ENCODE results near the gene NDUFS8. TPM values are rescaled to one million over a fixed set of nuclear protein-coding genes. Genes with fewer than 3 reads are reported as not detected.

The NDUFS8 gene
- polyA plus RNA-seq, 1 donor from 2014 or later, result 169 TPM

DNA sequence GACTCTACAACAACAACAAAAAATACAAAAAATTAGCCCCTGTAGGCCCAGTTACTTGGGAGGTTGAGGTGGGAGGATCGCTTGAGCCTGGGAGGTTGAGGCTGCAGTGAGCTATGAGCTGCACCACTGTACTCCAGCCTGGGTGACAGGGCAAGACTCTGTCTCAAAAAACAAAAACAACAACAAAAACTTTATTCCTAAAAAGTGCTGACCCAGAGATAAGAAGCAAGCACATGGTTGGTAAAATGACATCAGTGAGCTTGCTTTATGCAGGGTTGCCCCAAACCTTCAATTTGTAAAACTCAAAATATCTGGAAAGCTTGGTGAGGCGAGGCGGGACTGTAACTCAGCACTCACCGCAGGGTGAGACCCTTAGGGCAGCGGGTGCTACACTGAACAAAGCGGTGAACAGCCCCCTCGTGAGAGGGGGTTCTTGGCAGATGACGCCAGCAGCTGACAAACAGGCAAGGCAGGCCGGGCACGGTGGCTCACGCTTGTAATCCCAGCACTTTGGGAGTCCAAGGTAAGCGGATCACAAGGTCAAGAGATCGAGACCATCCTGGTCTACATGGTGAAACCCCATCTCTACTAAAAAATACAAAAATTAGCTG is 4.9 kb downstream of the NDUFS8 start:
- Histone ChIP-seq H3K27me3 (ENCODE audit: insufficient read depth, low read depth, low read length) (no peaks in the 10 kb centered on the region), H3K4me3 (ENCODE audit: low read length) (no peak overlapping the region), H4K20me1 (ENCODE audit: insufficient read depth) (no peaks in the 10 kb centered on the region), H2AFZ (ENCODE audit: low read depth, low read length) (no peak overlapping the region), H3F3A (ENCODE audit: insufficient read depth, low read length, poor library complexity, severe bottlenecking) (no peaks in the 10 kb centered on the region), H3K36me3 (ENCODE audit: insufficient read depth, low read length) (no peaks in the 10 kb centered on the region), H3K27ac (ENCODE audit: low read length) (no peak overlapping the region), H3K4me2 (ENCODE audit: low read length) (no peak overlapping the region), H3K79me2 (replicated peaks; ENCODE audit: insufficient read depth, low read length) (peaks cover 12% of the 10 kb centered on the region), H3K9me2 (ENCODE audit: insufficient read depth, low read length) (no peaks in the 10 kb centered on the region), H3K9ac (ENCODE audit: low read length) (no peak overlapping the region), H3K9me3 (ENCODE audit: low read length) (no peaks in the 10 kb centered on the region)
- TF ChIP-seq MXI1 (conservative IDR thresholded peaks at IDR 0.05; ENCODE audit: poor library complexity, severe bottlenecking) (no peak), EZH2 (IDR thresholded peaks at IDR 0.05; ENCODE audit: borderline replicate concordance, insufficient read depth, low read length, poor library complexity, severe bottlenecking) (no peak), EP300 (conservative IDR thresholded peaks at IDR 0.05; ENCODE audit: poor library complexity, severe bottlenecking) (no peak), SMC3 (conservative IDR thresholded peaks at IDR 0.05; ENCODE audit: poor library complexity) (no peak), TAF1 (IDR thresholded peaks at IDR 0.05; ENCODE audit: low read depth) (no peak), CTCF (IDR thresholded peaks at IDR 0.05; ENCODE audit: poor library complexity, severe bottlenecking) (no peak), POLR2AphosphoS5 (IDR thresholded peaks at IDR 0.05) (no peak), RAD21 (conservative IDR thresholded peaks at IDR 0.05) (no peak)
- TF ChIP-seq, protein P1, sequence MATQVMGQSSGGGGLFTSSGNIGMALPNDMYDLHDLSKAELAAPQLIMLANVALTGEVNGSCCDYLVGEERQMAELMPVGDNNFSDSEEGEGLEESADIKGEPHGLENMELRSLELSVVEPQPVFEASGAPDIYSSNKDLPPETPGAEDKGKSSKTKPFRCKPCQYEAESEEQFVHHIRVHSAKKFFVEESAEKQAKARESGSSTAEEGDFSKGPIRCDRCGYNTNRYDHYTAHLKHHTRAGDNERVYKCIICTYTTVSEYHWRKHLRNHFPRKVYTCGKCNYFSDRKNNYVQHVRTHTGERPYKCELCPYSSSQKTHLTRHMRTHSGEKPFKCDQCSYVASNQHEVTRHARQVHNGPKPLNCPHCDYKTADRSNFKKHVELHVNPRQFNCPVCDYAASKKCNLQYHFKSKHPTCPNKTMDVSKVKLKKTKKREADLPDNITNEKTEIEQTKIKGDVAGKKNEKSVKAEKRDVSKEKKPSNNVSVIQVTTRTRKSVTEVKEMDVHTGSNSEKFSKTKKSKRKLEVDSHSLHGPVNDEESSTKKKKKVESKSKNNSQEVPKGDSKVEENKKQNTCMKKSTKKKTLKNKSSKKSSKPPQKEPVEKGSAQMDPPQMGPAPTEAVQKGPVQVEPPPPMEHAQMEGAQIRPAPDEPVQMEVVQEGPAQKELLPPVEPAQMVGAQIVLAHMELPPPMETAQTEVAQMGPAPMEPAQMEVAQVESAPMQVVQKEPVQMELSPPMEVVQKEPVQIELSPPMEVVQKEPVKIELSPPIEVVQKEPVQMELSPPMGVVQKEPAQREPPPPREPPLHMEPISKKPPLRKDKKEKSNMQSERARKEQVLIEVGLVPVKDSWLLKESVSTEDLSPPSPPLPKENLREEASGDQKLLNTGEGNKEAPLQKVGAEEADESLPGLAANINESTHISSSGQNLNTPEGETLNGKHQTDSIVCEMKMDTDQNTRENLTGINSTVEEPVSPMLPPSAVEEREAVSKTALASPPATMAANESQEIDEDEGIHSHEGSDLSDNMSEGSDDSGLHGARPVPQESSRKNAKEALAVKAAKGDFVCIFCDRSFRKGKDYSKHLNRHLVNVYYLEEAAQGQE (IDR thresholded peaks at IDR 0.05; ENCODE audit: borderline replicate concordance), result no peak

GRCh38 chr11:68036141-68036716 is 5.7 kb downstream of the NDUFS8 start:
- H3K27ac ChIP-seq (ENCODE audit: low read length), result no peak overlapping the region
- no peak overlapping the region for H3K9ac ChIP-seq (ENCODE audit: low read length)

More at GRCh38 chr11:68036141-68036716, 5.7 kb downstream of the NDUFS8 start:
- no peak overlapping the region for H3K4me2 ChIP-seq (ENCODE audit: low read length)
- H3K9me2 ChIP-seq (ENCODE audit: insufficient read depth, low read length), result no peaks in the 10 kb centered on the region
- H3K79me2 ChIP-seq (replicated peaks; ENCODE audit: insufficient read depth, low read length), result peaks cover 7% of the 10 kb centered on the region
- no peak overlapping the region for H2AFZ ChIP-seq (ENCODE audit: low read depth, low read length)
- no peaks in the 10 kb centered on the region for H3K27me3 ChIP-seq (ENCODE audit: insufficient read depth, low read depth, low read length)
- H3K9me3 ChIP-seq (ENCODE audit: low read length), result no peaks in the 10 kb centered on the region
- no peak overlapping the region for H3K4me3 ChIP-seq (ENCODE audit: low read length)
- TF ChIP-seq EZH2 (IDR thresholded peaks at IDR 0.05; ENCODE audit: borderline replicate concordance, insufficient read depth, low read length, poor library complexity, severe bottlenecking) (no peak), EP300 (conservative IDR thresholded peaks at IDR 0.05; ENCODE audit: poor library complexity, severe bottlenecking) (no peak)
- H3K36me3 ChIP-seq (ENCODE audit: insufficient read depth, low read length), result no peaks in the 10 kb centered on the region
- H3F3A ChIP-seq (ENCODE audit: insufficient read depth, low read length, poor library complexity, severe bottlenecking), result no peaks in the 10 kb centered on the region
- H4K20me1 ChIP-seq (ENCODE audit: insufficient read depth), result no peaks in the 10 kb centered on the region

Data from neural cell (in vitro differentiated cells).